Parathyroid adenoma (tissue), 2 donors: ENCODE data around the gene RAB30.

Experiments
- H2AFZ ChIP-seq: fragments of 300-600 bp; sonication (generic); one replicate; pipeline ENCODE4 v1.7.0; 2017; ENCODE audit warnings: antibody characterized with exemption, mild to moderate bottlenecking
- H3K27ac ChIP-seq: fragments of 300-600 bp; sonication (generic); one replicate; pipeline ENCODE4 v1.7.0; 2017
- H3K27me3 ChIP-seq: fragments of 300-600 bp; sonication (generic); one replicate; pipeline ENCODE4 v1.7.0; 2017; ENCODE audit warnings: low read length; ENCODE audit not compliant: control insufficient read depth, insufficient read depth
- H3K36me3 ChIP-seq: fragments of 300-600 bp; sonication (generic); one replicate; pipeline ENCODE4 v1.7.0; 2017; ENCODE audit warnings: low read length; ENCODE audit not compliant: control insufficient read depth, insufficient read depth
- H3K4me1 ChIP-seq: fragments of 300-600 bp; sonication (generic); one replicate; pipeline ENCODE4 v1.7.0; 2017; ENCODE audit warnings: control low read depth
- H3K4me2 ChIP-seq: fragments of 300-600 bp; sonication (generic); one replicate; pipeline ENCODE4 v1.7.0; 2017; ENCODE audit warnings: low read length
- H3K4me3 ChIP-seq: fragments of 300-600 bp; sonication (generic); one replicate; pipeline ENCODE4 v1.7.0; 2017; ENCODE audit warnings: low read depth, low read length
- H3K79me2 ChIP-seq: fragments of 300-600 bp; sonication (generic); one replicate; pipeline ENCODE4 v1.7.0; 2017; ENCODE audit warnings: control low read depth
- H3K9ac ChIP-seq: fragments of 300-600 bp; sonication (generic); one replicate; pipeline ENCODE4 v1.7.0; 2017; ENCODE audit warnings: mild to moderate bottlenecking
- H3K9me3 ChIP-seq: fragments of 300-600 bp; sonication (generic); one replicate; pipeline ENCODE4 v1.7.0; 2017; ENCODE audit warnings: low read length; ENCODE audit not compliant: control insufficient read depth
- CTCF ChIP-seq: fragments of 300-600 bp; sonication (generic); IDR thresholded peaks from one replicate; pipeline ENCODE4 v1.7.0; 2017; ENCODE audit warnings: antibody characterized with exemption, mild to moderate bottlenecking
- donor health status: primary hyperparathyroidism.

Gene RAB30

DNA sequence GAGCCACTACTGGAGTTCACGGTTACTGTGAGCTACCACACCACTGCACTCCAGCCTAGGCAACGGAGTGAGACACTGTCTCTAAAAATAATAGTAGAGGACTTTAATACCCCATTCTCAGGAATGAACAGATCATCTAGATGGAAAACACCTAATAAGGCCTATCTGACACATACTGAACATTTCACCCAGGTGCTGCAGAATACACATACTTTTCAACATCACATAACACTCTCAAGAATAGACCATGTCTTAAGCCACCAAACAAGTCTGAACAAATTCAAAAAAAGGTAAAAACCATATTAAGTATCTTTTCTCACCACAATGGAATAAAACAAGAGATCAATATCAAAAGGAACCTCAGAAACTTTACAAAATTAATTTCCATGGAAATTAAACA lies 132.2 kb downstream of the RAB30 start:
- Histone ChIP-seq H3K9ac (no peak overlapping the region), H3K79me2 (no peaks in the 10 kb centered on the region), H3K27ac (no peak overlapping the region), H3K4me3 (no peak overlapping the region), H3K4me2 (no peak overlapping the region), H3K9me3 (no peaks in the 10 kb centered on the region), H3K27me3 (no peaks in the 10 kb centered on the region), H3K4me1 (no peaks in the 10 kb centered on the region), H3K36me3 (no peaks in the 10 kb centered on the region), H2AFZ (no peak overlapping the region)
- TF ChIP-seq CTCF: no peak

DNA sequence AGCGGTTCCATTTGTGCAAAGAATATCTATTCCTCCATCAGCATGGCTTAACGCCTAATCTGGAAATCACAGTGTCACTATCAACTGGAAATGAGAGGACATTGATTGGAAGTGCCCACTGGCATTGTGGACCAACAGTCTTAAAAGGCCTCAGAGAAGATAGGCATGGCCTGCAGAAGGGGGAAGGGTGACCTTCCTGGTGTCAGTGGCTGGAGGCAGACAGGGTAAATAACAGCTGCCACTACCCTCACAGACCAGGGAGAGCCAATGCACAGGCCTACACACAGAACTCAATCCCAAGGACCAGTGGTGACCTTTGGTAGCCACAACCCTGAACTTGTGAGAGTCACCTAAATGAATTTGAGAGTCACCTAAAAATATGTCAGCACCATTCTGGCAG lies 134.1 kb downstream of the RAB30 start:
- Histone ChIP-seq H3K27ac (no peak overlapping the region), H3K9me3 (no peaks in the 10 kb centered on the region), H3K79me2 (no peaks in the 10 kb centered on the region), H3K9ac (no peak overlapping the region), H3K36me3 (no peaks in the 10 kb centered on the region), H3K27me3 (no peaks in the 10 kb centered on the region), H3K4me2 (no peak overlapping the region), H2AFZ (no peak overlapping the region), H3K4me1 (no peaks in the 10 kb centered on the region), H3K4me3 (no peak overlapping the region)
- TF ChIP-seq CTCF: no peak

GRCh38 chr11:82936261-82936660 lies 135.4 kb downstream of the RAB30 start:
- TF ChIP-seq CTCF: no peak
- no peaks in the 10 kb centered on the region for H3K79me2 ChIP-seq
- H3K9ac ChIP-seq: no peak overlapping the region
- no peaks in the 10 kb centered on the region for H3K36me3 ChIP-seq
- no peak overlapping the region for H3K4me3 ChIP-seq
- H3K9me3 ChIP-seq: no peaks in the 10 kb centered on the region
- H3K27me3 ChIP-seq: no peaks in the 10 kb centered on the region
- H2AFZ ChIP-seq: no peak overlapping the region
- no peaks in the 10 kb centered on the region for H3K4me1 ChIP-seq
- H3K4me2 ChIP-seq: no peak overlapping the region
- no peak overlapping the region for H3K27ac ChIP-seq

DNA sequence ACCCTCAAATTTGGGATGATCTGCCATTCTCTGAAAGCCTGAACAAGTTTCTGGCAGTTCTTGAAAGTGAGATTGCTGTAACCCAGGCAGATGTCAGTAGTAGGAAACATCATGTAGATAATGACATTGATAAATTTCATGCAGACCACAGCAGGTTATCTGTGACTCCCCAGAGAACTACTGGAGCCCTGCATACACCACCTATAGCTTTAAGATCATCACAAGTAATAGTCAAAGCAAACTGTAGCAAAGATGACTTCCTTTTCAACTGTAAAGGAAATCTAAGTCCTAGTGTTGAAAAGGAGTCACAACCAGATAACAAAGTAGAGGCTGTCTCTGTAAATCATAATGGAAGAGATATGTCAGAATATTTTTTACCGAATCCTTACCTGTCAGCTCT lies 139.1 kb downstream of the RAB30 start:
- no peak for TF ChIP-seq CTCF
- no peak overlapping the region for H3K27ac ChIP-seq
- no peak overlapping the region for H3K4me2 ChIP-seq
- H3K79me2 ChIP-seq: no peaks in the 10 kb centered on the region
- no peaks in the 10 kb centered on the region for H3K4me1 ChIP-seq
- H3K9ac ChIP-seq: no peak overlapping the region
- no peaks in the 10 kb centered on the region for H3K36me3 ChIP-seq
- H3K27me3 ChIP-seq: no peaks in the 10 kb centered on the region
- no peaks in the 10 kb centered on the region for H3K9me3 ChIP-seq
- H2AFZ ChIP-seq: no peak overlapping the region
- no peak overlapping the region for H3K4me3 ChIP-seq

GRCh38 chr11:82930734-82931133 lies 141.0 kb downstream of the RAB30 start:
- Histone ChIP-seq H3K4me3 (no peak overlapping the region), H3K27ac (no peak overlapping the region), H3K79me2 (no peaks in the 10 kb centered on the region), H3K9me3 (no peaks in the 10 kb centered on the region), H3K27me3 (no peaks in the 10 kb centered on the region), H3K36me3 (no peaks in the 10 kb centered on the region), H3K4me2 (no peak overlapping the region), H3K9ac (no peak overlapping the region), H2AFZ (no peak overlapping the region), H3K4me1 (no peaks in the 10 kb centered on the region)
- TF ChIP-seq CTCF: no peak
